ENCODE data around the gene CCDC69. TPM values are rescaled to one million over a fixed set of nuclear protein-coding genes. Genes with fewer than 3 reads are reported as not detected.

CCDC69 gene, protein sequence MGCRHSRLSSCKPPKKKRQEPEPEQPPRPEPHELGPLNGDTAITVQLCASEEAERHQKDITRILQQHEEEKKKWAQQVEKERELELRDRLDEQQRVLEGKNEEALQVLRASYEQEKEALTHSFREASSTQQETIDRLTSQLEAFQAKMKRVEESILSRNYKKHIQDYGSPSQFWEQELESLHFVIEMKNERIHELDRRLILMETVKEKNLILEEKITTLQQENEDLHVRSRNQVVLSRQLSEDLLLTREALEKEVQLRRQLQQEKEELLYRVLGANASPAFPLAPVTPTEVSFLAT
- total RNA-seq (10 to 100 TPM; 22.6 to 60.1 (median 37.3) TPM), polyA plus RNA-seq (100 to 1,000 TPM in 1 of 2 donors, 10 to 100 TPM in 1; 27.8 to 158 TPM)
- long read RNA-seq, donor 1, transcript CCDC69-201 (9 exons, 3,451 nt) = major isoform, 51 of 116 reads
- long read RNA-seq, donor 1, partial matches to known transcripts = 6 of 116 reads
- long read RNA-seq, donor 1, other reads (novel, unspliced or antisense) = 58 of 116 reads
- long read RNA-seq, donor 2, transcript CCDC69-201 (9 exons, 3,451 nt) = major isoform, 5 of 6 reads
- long read RNA-seq, donor 2, partial matches to known transcripts = 0 of 6 reads
- long read RNA-seq, donor 2, other reads (novel, unspliced or antisense) = 0 of 6 reads
- long read RNA-seq, donor 3, transcript CCDC69-201 (9 exons, 3,451 nt) = major isoform, 94 of 122 reads
- long read RNA-seq, donor 3, partial matches to known transcripts = 3 of 122 reads
- long read RNA-seq, donor 3, other reads (novel, unspliced or antisense) = 22 of 122 reads

DNA sequence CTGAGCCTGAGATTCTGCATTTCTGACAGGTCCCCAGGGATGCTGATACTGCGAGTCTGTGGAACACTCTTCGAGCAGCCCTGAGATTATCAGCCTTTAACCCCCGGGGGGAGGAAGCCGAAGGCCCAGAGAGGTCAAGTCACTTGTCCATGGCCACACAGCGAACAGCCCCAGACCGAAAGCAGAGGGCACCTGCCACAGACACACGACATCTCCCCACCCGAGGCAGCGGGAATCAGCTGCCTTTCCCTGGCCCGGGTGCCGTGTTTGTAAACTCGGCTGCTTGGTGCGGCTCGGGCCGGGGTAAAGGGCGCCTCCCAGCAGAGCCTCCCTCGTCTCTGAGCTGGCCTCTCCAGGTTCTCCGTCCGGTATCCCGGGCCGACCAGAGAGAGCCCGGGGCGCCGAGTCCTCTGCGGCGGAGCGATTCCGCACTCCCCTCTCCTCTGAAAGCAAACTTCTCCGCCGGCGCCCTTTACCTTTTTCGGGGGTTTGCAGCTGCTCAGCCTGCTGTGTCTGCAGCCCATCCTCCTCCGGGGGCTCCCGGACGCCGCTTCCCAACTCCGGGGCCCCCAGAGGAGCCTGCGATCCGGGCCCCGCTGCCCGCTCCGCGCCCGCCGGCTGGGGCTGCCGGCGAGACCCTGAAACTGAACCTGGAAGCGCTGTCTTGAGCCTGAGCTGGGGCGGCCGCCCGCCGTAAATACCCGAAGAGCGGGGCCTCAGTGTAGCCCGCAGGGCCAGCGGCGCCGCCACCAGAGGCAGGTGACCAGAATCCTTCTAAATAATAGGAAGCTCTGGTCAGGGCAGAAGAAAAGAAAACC is at the start of gene CCDC69:
CCDC69 (minus strand) TSS at position 646 of the 818 bp plus-strand sequence; CDS start at position 524, 122 bp downstream.
- no peaks in the 10 kb centered on the region for H3K9me3 ChIP-seq
- intact Hi-C loops (cut with DNase I) = loop anchor here in 1 of 4 donors (2.0 to 10.0 kb wide), 2 partner anchors 33 to 99 kb away; no protein-coding TSS in a partner anchor
- TF ChIP-seq EP300 (IDR thresholded peaks at IDR 0.05) (no peak), POLR2A (IDR thresholded peaks at IDR 0.05) (peak; percentile 89)
- TF ChIP-seq, protein P1, sequence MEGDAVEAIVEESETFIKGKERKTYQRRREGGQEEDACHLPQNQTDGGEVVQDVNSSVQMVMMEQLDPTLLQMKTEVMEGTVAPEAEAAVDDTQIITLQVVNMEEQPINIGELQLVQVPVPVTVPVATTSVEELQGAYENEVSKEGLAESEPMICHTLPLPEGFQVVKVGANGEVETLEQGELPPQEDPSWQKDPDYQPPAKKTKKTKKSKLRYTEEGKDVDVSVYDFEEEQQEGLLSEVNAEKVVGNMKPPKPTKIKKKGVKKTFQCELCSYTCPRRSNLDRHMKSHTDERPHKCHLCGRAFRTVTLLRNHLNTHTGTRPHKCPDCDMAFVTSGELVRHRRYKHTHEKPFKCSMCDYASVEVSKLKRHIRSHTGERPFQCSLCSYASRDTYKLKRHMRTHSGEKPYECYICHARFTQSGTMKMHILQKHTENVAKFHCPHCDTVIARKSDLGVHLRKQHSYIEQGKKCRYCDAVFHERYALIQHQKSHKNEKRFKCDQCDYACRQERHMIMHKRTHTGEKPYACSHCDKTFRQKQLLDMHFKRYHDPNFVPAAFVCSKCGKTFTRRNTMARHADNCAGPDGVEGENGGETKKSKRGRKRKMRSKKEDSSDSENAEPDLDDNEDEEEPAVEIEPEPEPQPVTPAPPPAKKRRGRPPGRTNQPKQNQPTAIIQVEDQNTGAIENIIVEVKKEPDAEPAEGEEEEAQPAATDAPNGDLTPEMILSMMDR (IDR thresholded peaks at IDR 0.05) = no peak
- no peaks in the 10 kb centered on the region for H3K27me3 ChIP-seq
- WGBS, 3 donors = 0% methylated on average over 49 to 58 of the region's 58 CpGs
- H3K4me1 ChIP-seq (ENCODE audit: insufficient read depth) = peaks cover 14% of the 10 kb centered on the region
- H3K4me3 ChIP-seq = peak within 1 kb of the TSS; percentile 73
- DNase-seq = peak; percentile 76 to 85 (median 79)
- no peaks in the 10 kb centered on the region for H3K36me3 ChIP-seq
- H3K27ac ChIP-seq = peak within 1 kb of the TSS; percentile 6 to 64

DNA sequence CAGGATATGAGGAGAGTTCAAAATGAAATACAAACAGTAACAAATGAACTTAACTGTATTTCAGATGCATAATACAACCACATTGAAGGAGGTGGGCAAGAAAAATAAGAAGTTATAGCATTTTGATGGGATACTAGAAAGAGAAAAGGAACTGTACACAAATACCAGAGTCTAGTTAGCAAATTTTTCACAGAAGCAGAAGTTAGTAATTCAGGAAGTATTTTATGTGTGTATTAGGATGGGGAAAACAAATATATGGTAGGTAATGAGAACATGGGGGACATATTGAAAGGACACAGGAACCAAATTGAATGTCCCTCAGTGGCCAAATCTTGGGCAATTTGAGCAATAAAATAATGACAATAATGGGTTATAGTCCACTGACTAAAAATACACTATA is 47.4 kb upstream of the CCDC69 start:
- TF ChIP-seq, protein P1 (IDR thresholded peaks at IDR 0.05) = no peak
- TF ChIP-seq EP300 (IDR thresholded peaks at IDR 0.05) (no peak), POLR2A (IDR thresholded peaks at IDR 0.05) (no peak)
- Histone ChIP-seq H3K27ac (no peak overlapping the region), H3K4me1 (ENCODE audit: insufficient read depth) (no peaks in the 10 kb centered on the region), H3K9me3 (no peaks in the 10 kb centered on the region), H3K27me3 (no peaks in the 10 kb centered on the region), H3K36me3 (no peaks in the 10 kb centered on the region), H3K4me3 (no peak overlapping the region)
- no peak for DNase-seq
- intact Hi-C loops (cut with DNase I) = no loop called here

DNA sequence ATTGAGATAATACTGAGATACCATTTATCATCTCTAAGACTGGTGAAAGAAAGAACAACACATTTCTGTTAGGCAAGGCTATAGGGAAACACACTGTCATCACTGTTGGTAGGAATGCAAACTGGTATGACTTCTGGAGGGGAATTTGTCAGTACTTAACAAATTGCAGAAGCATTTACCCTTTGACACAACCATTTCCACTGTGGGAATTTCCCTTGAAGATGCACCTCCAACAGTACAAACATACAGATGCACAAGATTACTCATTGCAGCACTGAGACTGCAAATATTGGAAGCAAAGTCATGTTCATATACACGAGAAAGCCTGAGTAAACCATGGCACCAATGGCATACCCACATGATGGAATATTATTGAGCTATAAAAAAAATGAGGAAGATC is 46.7 kb upstream of the CCDC69 start:
- Histone ChIP-seq H3K4me3 (no peak overlapping the region), H3K36me3 (no peaks in the 10 kb centered on the region), H3K9me3 (no peaks in the 10 kb centered on the region), H3K27me3 (no peaks in the 10 kb centered on the region), H3K4me1 (ENCODE audit: insufficient read depth) (no peaks in the 10 kb centered on the region), H3K27ac (no peak overlapping the region)
- intact Hi-C loops (cut with DNase I) = no loop called here
- WGBS, 3 donors = 73 to 80% (median 79%) methylated on average over 1 of the region's 1 CpG
- no peak for DNase-seq
- TF ChIP-seq POLR2A (IDR thresholded peaks at IDR 0.05) (no peak), EP300 (IDR thresholded peaks at IDR 0.05) (no peak)
- TF ChIP-seq, protein P1 (IDR thresholded peaks at IDR 0.05) = no peak
